Myometrial cell (primary cell): Measurements from ENCODE around the gene DLG3. TPM values are rescaled to one million over a fixed set of nuclear protein-coding genes. Genes with fewer than 3 reads are reported as not detected.

Experiments used
- total RNA-seq: library from RNA; depleted of rRNA; stranded (reverse); fragments of >200 nt; gene quantifications from 2 replicates; pipeline ENCODE4 v1.2.3, GENCODE V29; 2015

Gene DLG3
- 7.1 and 16.4 TPM in 2 replicates for total RNA-seq

DNA sequence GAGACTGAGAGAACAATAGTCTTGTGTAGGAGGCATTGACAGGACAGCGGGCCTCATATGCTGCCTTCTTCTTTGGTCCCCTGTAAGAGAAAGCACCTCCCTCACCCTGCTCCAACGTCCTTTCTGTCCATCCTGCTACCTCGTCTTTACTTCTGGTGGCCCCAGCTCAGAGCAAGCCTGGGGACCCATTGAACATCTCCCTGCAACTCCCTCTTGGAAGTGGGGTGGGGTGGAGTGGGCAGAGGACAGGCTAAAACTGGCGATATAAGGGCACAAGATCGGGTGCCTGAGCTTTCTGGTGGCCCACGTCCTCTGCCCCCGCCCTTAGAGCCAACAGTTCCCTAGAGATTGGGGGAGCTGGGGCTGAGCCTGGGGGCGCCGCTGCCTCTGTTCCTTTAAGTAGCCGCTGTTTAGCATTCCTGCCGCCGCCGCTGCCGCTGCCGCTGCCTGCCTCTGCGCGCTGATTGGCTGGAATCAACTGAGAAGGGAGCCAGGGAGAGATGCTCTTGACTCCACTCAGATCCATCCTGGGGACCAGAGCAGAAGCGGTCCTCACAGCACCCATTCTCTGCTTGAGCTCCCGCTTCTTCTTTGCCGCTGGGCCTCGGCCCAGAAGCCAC, at the start of gene DLG3:
Gene DLG3, plus strand, starts transcription at position 510 of the 620 bp plus-strand sequence. CDS start 367 bp downstream, outside the sequence.

DNA sequence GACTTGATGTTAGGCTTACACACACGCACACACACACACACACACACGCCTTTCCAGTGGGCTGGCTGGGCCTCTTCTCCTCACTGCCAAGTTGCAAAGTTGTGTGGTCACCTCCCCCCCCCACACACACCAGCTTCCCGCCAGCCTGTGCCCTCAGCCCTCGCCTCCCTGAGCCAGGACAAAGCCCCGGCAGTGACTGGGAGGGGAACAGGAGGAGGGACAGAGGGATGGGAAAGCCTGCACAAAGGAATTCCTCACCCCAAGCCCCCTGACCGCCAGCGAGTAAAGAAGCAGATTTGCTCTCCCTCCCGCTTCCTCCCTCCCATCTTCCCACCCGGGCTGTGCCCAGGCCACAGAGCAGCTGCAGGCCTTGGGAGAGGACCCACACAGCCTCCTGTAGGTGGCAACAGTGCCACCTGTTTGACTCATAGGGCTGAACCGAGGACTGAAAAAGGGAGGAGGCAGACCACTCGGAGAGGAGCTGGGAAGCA, 21.7 kb upstream of the DLG3 start, which contains the start of gene GDPD2:
Gene GDPD2, plus strand, starts transcription at position 464 of the 491 bp plus-strand sequence. CDS start 1,671 bp downstream, outside the sequence.

Other genes starting within 250 kb of the DLG3 start
- gene AWAT1, start 210.2 kb upstream of the DLG3 start, total RNA-seq = not detected in 2 replicates
- gene P2RY4, start 184.6 kb upstream of the DLG3 start, total RNA-seq = not detected in 2 replicates
- not detected in 2 replicates for gene ARR3, start 176.5 kb upstream of the DLG3 start, total RNA-seq
- not detected in 2 replicates for gene RAB41, start 162.7 kb upstream of the DLG3 start, total RNA-seq
- 92.9 and 96.3 TPM in 2 replicates for gene PDZD11, start 154.9 kb upstream of the DLG3 start, total RNA-seq
- 9.5 and 12.6 TPM in 2 replicates for gene KIF4A, start 154.7 kb upstream of the DLG3 start, total RNA-seq
- gene GDPD2, start 21.5 kb upstream of the DLG3 start, total RNA-seq = not detected in 2 replicates